Measurements from ENCODE around the gene COL4A4. TPM values are rescaled to one million over a fixed set of nuclear protein-coding genes. Genes with fewer than 3 reads are reported as not detected.

COL4A4 gene
- total and polyA plus RNA-seq, 7 experiments from 2014 or later: 0.08 to 0.39 (median 0.19) TPM; not detected in 3

- no peaks in the 10 kb centered on the region for H3K27me3 ChIP-seq (ENCODE audit: control insufficient read depth in 2 of 2, insufficient read depth in 2 of 2, low read length in 2 of 2)
- ChIA-PET POLR2A (no interaction called here), CTCF (no interaction called here)
- Mint-ChIP-seq H3K4me1 (no peaks in the 10 kb centered on the region), H3K4me3 (no peak overlapping the region), H3K27ac (no peak overlapping the region), H3K9me3 (peaks cover 0 to 2% (median 0%) of the 10 kb centered on the region in 11 donors), H3K36me3 (no peaks in the 10 kb centered on the region), H3K27me3 (peaks cover 4 to 10% (median 5%) of the 10 kb centered on the region in 5 donors)
- DNase-seq: no peak
- intact Hi-C loops (cut with micrococcal nuclease): no loop called here
- no peak overlapping the region for H3K4me3 ChIP-seq (ENCODE audit: low read length)
- ATAC-seq: no peak
- H3K27ac ChIP-seq (ENCODE audit: low read depth, low read length): no peak overlapping the region
- H3K4me1 ChIP-seq (ENCODE audit: control insufficient read depth in 2 of 2, insufficient read depth in 2 of 2, low read length in 2 of 2): no peaks in the 10 kb centered on the region
- no peaks in the 10 kb centered on the region for H3K9me3 ChIP-seq (ENCODE audit: control insufficient read depth in 2 of 3, low read length in 3 of 3)
- no peaks in the 10 kb centered on the region for H3K36me3 ChIP-seq (ENCODE audit: control insufficient read depth in 2 of 3, insufficient read depth in 3 of 3, low read length in 3 of 3)
Observed at GRCh38 chr2:227022608-227023007, 141.4 kb downstream of the COL4A4 start.

GRCh38 chr2:227020416-227020815, 143.6 kb downstream of the COL4A4 start:
- ChIA-PET CTCF (no interaction called here), POLR2A (no interaction called here)
- no peaks in the 10 kb centered on the region for H3K36me3 Mint-ChIP-seq
- ATAC-seq (no peak), DNase-seq (no peak)
- peaks cover 0 to 2% (median 0%) of the 10 kb centered on the region in 11 donors for H3K9me3 Mint-ChIP-seq
- no peak overlapping the region for H3K27ac Mint-ChIP-seq
- no peaks in the 10 kb centered on the region for H3K4me1 ChIP-seq (ENCODE audit: control insufficient read depth in 2 of 2, insufficient read depth in 2 of 2, low read length in 2 of 2)
- H3K27me3 ChIP-seq (ENCODE audit: control insufficient read depth in 2 of 2, insufficient read depth in 2 of 2, low read length in 2 of 2): no peaks in the 10 kb centered on the region
- peaks cover 2 to 15% (median 12%) of the 10 kb centered on the region in 5 donors for H3K27me3 Mint-ChIP-seq
- no peaks in the 10 kb centered on the region for H3K36me3 ChIP-seq (ENCODE audit: control insufficient read depth in 2 of 3, insufficient read depth in 3 of 3, low read length in 3 of 3)
- intact Hi-C loops (cut with micrococcal nuclease): no loop called here
- H3K4me3 ChIP-seq (ENCODE audit: low read length): no peak overlapping the region
- H3K4me3 Mint-ChIP-seq: no peak overlapping the region
- H3K27ac ChIP-seq (ENCODE audit: low read depth, low read length): no peak overlapping the region
- H3K4me1 Mint-ChIP-seq: no peaks in the 10 kb centered on the region
- no peaks in the 10 kb centered on the region for H3K9me3 ChIP-seq (ENCODE audit: control insufficient read depth in 2 of 3, low read length in 3 of 3)

- ATAC-seq: no peak
- Mint-ChIP-seq H3K27ac (no peak overlapping the region), H3K4me1 (no peaks in the 10 kb centered on the region), H3K4me3 (no peak overlapping the region), H3K27me3 (peaks cover 2 to 18% (median 13%) of the 10 kb centered on the region in 5 donors), H3K9me3 (peaks cover 0 to 2% (median 0%) of the 10 kb centered on the region in 11 donors), H3K36me3 (no peaks in the 10 kb centered on the region)
- no peaks in the 10 kb centered on the region for H3K9me3 ChIP-seq (ENCODE audit: control insufficient read depth in 2 of 3, low read length in 3 of 3)
- H3K4me3 ChIP-seq (ENCODE audit: low read length): no peak overlapping the region
- H3K27ac ChIP-seq (ENCODE audit: low read depth, low read length): no peak overlapping the region
- CTCF ChIA-PET: no interaction called here
- H3K4me1 ChIP-seq (ENCODE audit: control insufficient read depth in 2 of 2, insufficient read depth in 2 of 2, low read length in 2 of 2): no peaks in the 10 kb centered on the region
- H3K27me3 ChIP-seq (ENCODE audit: control insufficient read depth in 2 of 2, insufficient read depth in 2 of 2, low read length in 2 of 2): no peaks in the 10 kb centered on the region
- POLR2A ChIA-PET: no interaction called here
- H3K36me3 ChIP-seq (ENCODE audit: control insufficient read depth in 2 of 3, insufficient read depth in 3 of 3, low read length in 3 of 3): no peaks in the 10 kb centered on the region
- DNase-seq: no peak
- intact Hi-C loops (cut with micrococcal nuclease): no loop called here
Observed at GRCh38 chr2:227016894-227017293, 147.1 kb downstream of the COL4A4 start.

GRCh38 chr2:227013881-227014280, 150.1 kb downstream of the COL4A4 start:
- DNase-seq: no peak
- Histone ChIP-seq H3K27ac (ENCODE audit: low read depth, low read length) (no peak overlapping the region), H3K36me3 (ENCODE audit: control insufficient read depth in 2 of 3, insufficient read depth in 3 of 3, low read length in 3 of 3) (no peaks in the 10 kb centered on the region), H3K27me3 (ENCODE audit: control insufficient read depth in 2 of 2, insufficient read depth in 2 of 2, low read length in 2 of 2) (no peaks in the 10 kb centered on the region), H3K4me1 (ENCODE audit: control insufficient read depth in 2 of 2, insufficient read depth in 2 of 2, low read length in 2 of 2) (no peaks in the 10 kb centered on the region), H3K4me3 (ENCODE audit: low read length) (no peak overlapping the region), H3K9me3 (ENCODE audit: control insufficient read depth in 2 of 3, low read length in 3 of 3) (no peaks in the 10 kb centered on the region)
- no peak overlapping the region for H3K4me3 Mint-ChIP-seq
- intact Hi-C loops (cut with micrococcal nuclease): no loop called here
- H3K27ac Mint-ChIP-seq: no peak overlapping the region
- ATAC-seq: no peak
- H3K36me3 Mint-ChIP-seq: no peaks in the 10 kb centered on the region
- peaks cover 2 to 15% (median 11%) of the 10 kb centered on the region in 5 donors for H3K27me3 Mint-ChIP-seq
- H3K4me1 Mint-ChIP-seq: no peaks in the 10 kb centered on the region
- peaks cover 0 to 2% (median 0%) of the 10 kb centered on the region in 11 donors for H3K9me3 Mint-ChIP-seq
- ChIA-PET CTCF (no interaction called here), POLR2A (no interaction called here)

GRCh38 chr2:227013330-227013729, 150.7 kb downstream of the COL4A4 start:
- CTCF ChIA-PET: no interaction called here
- no peak overlapping the region for H3K4me3 ChIP-seq (ENCODE audit: low read length)
- ATAC-seq: no peak

GRCh38 chr2:227010433-227010832, 153.6 kb downstream of the COL4A4 start:
- H3K9me3 Mint-ChIP-seq: no peaks in the 10 kb centered on the region
- ATAC-seq (no peak), DNase-seq (no peak)
- H3K4me3 ChIP-seq (ENCODE audit: low read length): no peak overlapping the region
- no peaks in the 10 kb centered on the region for H3K9me3 ChIP-seq (ENCODE audit: control insufficient read depth in 2 of 3, low read length in 3 of 3)
- no peaks in the 10 kb centered on the region for H3K4me1 ChIP-seq (ENCODE audit: control insufficient read depth in 2 of 2, insufficient read depth in 2 of 2, low read length in 2 of 2)
- no peak overlapping the region for H3K27ac ChIP-seq (ENCODE audit: low read depth, low read length)
- H3K36me3 ChIP-seq (ENCODE audit: control insufficient read depth in 2 of 3, insufficient read depth in 3 of 3, low read length in 3 of 3): no peaks in the 10 kb centered on the region
- POLR2A ChIA-PET: interaction anchor here (0.6 kb wide), 1 partner anchor 1406 kb away, joined by 3 read pairs; no protein-coding TSS in a partner anchor
- H3K36me3 Mint-ChIP-seq: no peaks in the 10 kb centered on the region
- peak overlapping the region in 1 of 9 donors; percentile 38 for H3K27ac Mint-ChIP-seq
- peaks cover 0 to 8% (median 0%) of the 10 kb centered on the region in 5 donors for H3K27me3 Mint-ChIP-seq
- intact Hi-C loops (cut with micrococcal nuclease): no loop called here
- H3K4me3 Mint-ChIP-seq: no peak overlapping the region
- CTCF ChIA-PET: no interaction called here
- no peaks in the 10 kb centered on the region for H3K4me1 Mint-ChIP-seq
- H3K27me3 ChIP-seq (ENCODE audit: control insufficient read depth in 2 of 2, insufficient read depth in 2 of 2, low read length in 2 of 2): no peaks in the 10 kb centered on the region

More at GRCh38 chr2:227013330-227013729, 150.7 kb downstream of the COL4A4 start:
- peaks cover 0 to 2% (median 0%) of the 10 kb centered on the region in 11 donors for H3K9me3 Mint-ChIP-seq
- no peaks in the 10 kb centered on the region for H3K36me3 ChIP-seq (ENCODE audit: control insufficient read depth in 2 of 3, insufficient read depth in 3 of 3, low read length in 3 of 3)
- no peaks in the 10 kb centered on the region for H3K4me1 Mint-ChIP-seq
- peaks cover 2 to 14% (median 8%) of the 10 kb centered on the region in 5 donors for H3K27me3 Mint-ChIP-seq
- H3K36me3 Mint-ChIP-seq: no peaks in the 10 kb centered on the region
- DNase-seq: no peak
- H3K9me3 ChIP-seq (ENCODE audit: control insufficient read depth in 2 of 3, low read length in 3 of 3): no peaks in the 10 kb centered on the region
- POLR2A ChIA-PET: no interaction called here
- H3K27me3 ChIP-seq (ENCODE audit: control insufficient read depth in 2 of 2, insufficient read depth in 2 of 2, low read length in 2 of 2): no peaks in the 10 kb centered on the region
- H3K4me1 ChIP-seq (ENCODE audit: control insufficient read depth in 2 of 2, insufficient read depth in 2 of 2, low read length in 2 of 2): no peaks in the 10 kb centered on the region
- H3K27ac Mint-ChIP-seq: no peak overlapping the region
- intact Hi-C loops (cut with micrococcal nuclease): no loop called here
- no peak overlapping the region for H3K4me3 Mint-ChIP-seq
- H3K27ac ChIP-seq (ENCODE audit: low read depth, low read length): no peak overlapping the region

GRCh38 chr2:227007940-227008339, 156.1 kb downstream of the COL4A4 start:
- no peak for ATAC-seq
- CTCF ChIA-PET: no interaction called here
- no peaks in the 10 kb centered on the region for H3K9me3 Mint-ChIP-seq

More at GRCh38 chr2:227007940-227008339, 156.1 kb downstream of the COL4A4 start:
- Mint-ChIP-seq H3K4me3 (no peak overlapping the region), H3K36me3 (no peaks in the 10 kb centered on the region), H3K4me1 (no peaks in the 10 kb centered on the region), H3K27ac (no peak overlapping the region), H3K27me3 (no peaks in the 10 kb centered on the region)
- Histone ChIP-seq H3K9me3 (ENCODE audit: control insufficient read depth in 2 of 3, low read length in 3 of 3) (no peaks in the 10 kb centered on the region), H3K36me3 (ENCODE audit: control insufficient read depth in 2 of 3, insufficient read depth in 3 of 3, low read length in 3 of 3) (no peaks in the 10 kb centered on the region), H3K27me3 (ENCODE audit: control insufficient read depth in 2 of 2, insufficient read depth in 2 of 2, low read length in 2 of 2) (no peaks in the 10 kb centered on the region), H3K27ac (ENCODE audit: low read depth, low read length) (no peak overlapping the region), H3K4me1 (ENCODE audit: control insufficient read depth in 2 of 2, insufficient read depth in 2 of 2, low read length in 2 of 2) (no peaks in the 10 kb centered on the region), H3K4me3 (ENCODE audit: low read length) (no peak overlapping the region)
- intact Hi-C loops (cut with micrococcal nuclease): no loop called here
- no peak for DNase-seq
- POLR2A ChIA-PET: no interaction called here
